ENCODE data around the gene ADGRG2.

ADGRG2 gene

DNA sequence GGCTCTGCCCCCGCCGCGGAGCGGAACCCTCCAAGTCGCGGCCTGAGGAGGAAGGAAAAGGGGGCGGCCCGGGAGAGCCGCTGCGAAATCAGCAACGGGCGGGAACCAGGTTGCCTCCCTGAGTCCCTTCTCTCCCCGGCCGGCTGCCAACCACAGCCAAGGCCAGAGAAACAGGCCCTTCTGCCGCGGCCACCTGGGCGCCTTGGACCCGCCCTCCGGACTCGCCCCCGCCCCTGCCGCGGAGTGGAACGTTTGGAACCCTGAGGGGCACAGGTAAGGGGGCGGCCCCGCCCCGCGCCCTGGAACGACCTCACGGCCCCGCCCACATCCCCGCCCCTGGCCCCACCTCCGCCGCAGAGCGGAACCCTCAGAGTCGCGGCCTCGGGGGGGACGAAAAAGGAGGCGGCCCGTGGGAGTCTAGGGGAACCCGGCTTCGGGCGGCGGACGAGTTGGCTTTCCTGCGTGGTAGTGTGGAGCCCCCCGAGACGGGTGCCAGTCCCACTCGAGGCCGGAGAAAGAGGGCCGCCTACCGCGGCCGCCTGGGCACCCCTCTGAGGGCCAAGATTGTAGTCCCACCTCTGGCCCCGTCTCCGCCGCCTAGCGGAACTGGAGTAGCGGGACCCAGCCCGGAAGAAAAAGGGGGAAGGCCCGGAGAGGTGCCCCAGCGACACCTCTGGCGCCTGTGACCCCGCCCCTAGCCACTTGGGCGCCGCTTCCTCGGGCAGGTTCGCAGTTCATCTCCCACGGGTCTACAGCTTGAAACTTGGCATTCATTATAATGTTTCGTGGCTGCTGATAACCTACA lies 137.7 kb downstream of the ADGRG2 start (continued):
- TF ChIP-seq, protein P1, sequence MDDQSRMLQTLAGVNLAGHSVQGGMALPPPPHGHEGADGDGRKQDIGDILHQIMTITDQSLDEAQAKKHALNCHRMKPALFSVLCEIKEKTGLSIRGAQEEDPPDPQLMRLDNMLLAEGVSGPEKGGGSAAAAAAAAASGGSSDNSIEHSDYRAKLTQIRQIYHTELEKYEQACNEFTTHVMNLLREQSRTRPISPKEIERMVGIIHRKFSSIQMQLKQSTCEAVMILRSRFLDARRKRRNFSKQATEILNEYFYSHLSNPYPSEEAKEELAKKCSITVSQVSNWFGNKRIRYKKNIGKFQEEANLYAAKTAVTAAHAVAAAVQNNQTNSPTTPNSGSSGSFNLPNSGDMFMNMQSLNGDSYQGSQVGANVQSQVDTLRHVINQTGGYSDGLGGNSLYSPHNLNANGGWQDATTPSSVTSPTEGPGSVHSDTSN (CRISPR knock-in tag; IDR thresholded peaks at IDR 0.05), result no peak
- TF ChIP-seq MYNN (tag by site-specific recombination; IDR thresholded peaks at IDR 0.05; ENCODE audit: borderline replicate concordance), result peak; percentile 44; the same call in 1 of the 2 replicates
- no peak for TF ChIP-seq RBAK (tag by site-specific recombination; IDR thresholded peaks at IDR 0.05)
- TF ChIP-seq ZNF514 (tag by site-specific recombination; IDR thresholded peaks at IDR 0.05), result no peak
- TF ChIP-seq ZNF354C (tag by site-specific recombination; IDR thresholded peaks at IDR 0.05; ENCODE audit: borderline replicate concordance, low read depth), result no peak
- 0 out of 2 replicates have a peak, but pooled peaks have one; percentile 26 for TF ChIP-seq ZNF660 (tag by site-specific recombination; IDR thresholded peaks at IDR 0.05)
- peak; percentile 59 for TF ChIP-seq SP2 (tag by site-specific recombination; IDR thresholded peaks at IDR 0.05)
- TF ChIP-seq ZXDB (tag by site-specific recombination; IDR thresholded peaks at IDR 0.05), result peak; percentile 93
- no peak for TF ChIP-seq ZNF654 (tag by site-specific recombination; IDR thresholded peaks at IDR 0.05; ENCODE audit: low read depth)
- no peak for TF ChIP-seq ZNF521 (tag by site-specific recombination; IDR thresholded peaks at IDR 0.05)
- no peak for TF ChIP-seq ZNF610 (tag by site-specific recombination; IDR thresholded peaks at IDR 0.05; ENCODE audit: borderline replicate concordance)
- TF ChIP-seq ZNF529 (tag by site-specific recombination; IDR thresholded peaks at IDR 0.05; ENCODE audit: insufficient replicate concordance), result no peak
- no peak for TF ChIP-seq ZNF658 (tag by site-specific recombination; IDR thresholded peaks at IDR 0.05)
- no peak for TF ChIP-seq ZNF175 (tag by site-specific recombination; IDR thresholded peaks at IDR 0.05)
- no peak for TF ChIP-seq ZNF302 (tag by site-specific recombination; IDR thresholded peaks at IDR 0.05; ENCODE audit: low read depth)
- no peak for TF ChIP-seq ZNF544 (tag by site-specific recombination; IDR thresholded peaks at IDR 0.05)
- TF ChIP-seq, protein P2, sequence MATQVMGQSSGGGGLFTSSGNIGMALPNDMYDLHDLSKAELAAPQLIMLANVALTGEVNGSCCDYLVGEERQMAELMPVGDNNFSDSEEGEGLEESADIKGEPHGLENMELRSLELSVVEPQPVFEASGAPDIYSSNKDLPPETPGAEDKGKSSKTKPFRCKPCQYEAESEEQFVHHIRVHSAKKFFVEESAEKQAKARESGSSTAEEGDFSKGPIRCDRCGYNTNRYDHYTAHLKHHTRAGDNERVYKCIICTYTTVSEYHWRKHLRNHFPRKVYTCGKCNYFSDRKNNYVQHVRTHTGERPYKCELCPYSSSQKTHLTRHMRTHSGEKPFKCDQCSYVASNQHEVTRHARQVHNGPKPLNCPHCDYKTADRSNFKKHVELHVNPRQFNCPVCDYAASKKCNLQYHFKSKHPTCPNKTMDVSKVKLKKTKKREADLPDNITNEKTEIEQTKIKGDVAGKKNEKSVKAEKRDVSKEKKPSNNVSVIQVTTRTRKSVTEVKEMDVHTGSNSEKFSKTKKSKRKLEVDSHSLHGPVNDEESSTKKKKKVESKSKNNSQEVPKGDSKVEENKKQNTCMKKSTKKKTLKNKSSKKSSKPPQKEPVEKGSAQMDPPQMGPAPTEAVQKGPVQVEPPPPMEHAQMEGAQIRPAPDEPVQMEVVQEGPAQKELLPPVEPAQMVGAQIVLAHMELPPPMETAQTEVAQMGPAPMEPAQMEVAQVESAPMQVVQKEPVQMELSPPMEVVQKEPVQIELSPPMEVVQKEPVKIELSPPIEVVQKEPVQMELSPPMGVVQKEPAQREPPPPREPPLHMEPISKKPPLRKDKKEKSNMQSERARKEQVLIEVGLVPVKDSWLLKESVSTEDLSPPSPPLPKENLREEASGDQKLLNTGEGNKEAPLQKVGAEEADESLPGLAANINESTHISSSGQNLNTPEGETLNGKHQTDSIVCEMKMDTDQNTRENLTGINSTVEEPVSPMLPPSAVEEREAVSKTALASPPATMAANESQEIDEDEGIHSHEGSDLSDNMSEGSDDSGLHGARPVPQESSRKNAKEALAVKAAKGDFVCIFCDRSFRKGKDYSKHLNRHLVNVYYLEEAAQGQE (tag by site-specific recombination; IDR thresholded peaks at IDR 0.05), result 0 out of 2 replicates have a peak, but pooled peaks have one; percentile 26
- TF ChIP-seq, protein P3, sequence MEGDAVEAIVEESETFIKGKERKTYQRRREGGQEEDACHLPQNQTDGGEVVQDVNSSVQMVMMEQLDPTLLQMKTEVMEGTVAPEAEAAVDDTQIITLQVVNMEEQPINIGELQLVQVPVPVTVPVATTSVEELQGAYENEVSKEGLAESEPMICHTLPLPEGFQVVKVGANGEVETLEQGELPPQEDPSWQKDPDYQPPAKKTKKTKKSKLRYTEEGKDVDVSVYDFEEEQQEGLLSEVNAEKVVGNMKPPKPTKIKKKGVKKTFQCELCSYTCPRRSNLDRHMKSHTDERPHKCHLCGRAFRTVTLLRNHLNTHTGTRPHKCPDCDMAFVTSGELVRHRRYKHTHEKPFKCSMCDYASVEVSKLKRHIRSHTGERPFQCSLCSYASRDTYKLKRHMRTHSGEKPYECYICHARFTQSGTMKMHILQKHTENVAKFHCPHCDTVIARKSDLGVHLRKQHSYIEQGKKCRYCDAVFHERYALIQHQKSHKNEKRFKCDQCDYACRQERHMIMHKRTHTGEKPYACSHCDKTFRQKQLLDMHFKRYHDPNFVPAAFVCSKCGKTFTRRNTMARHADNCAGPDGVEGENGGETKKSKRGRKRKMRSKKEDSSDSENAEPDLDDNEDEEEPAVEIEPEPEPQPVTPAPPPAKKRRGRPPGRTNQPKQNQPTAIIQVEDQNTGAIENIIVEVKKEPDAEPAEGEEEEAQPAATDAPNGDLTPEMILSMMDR (tag by site-specific recombination; IDR thresholded peaks at IDR 0.05), result peak; percentile 81
- peak; percentile 58; the same call in 1 of the 2 replicates for TF ChIP-seq ZSCAN30 (tag by site-specific recombination; IDR thresholded peaks at IDR 0.05)
- no peak for TF ChIP-seq ZNF19 (tag by site-specific recombination; IDR thresholded peaks at IDR 0.05; ENCODE audit: low read depth)
- TF ChIP-seq ZNF112 (tag by site-specific recombination; IDR thresholded peaks at IDR 0.05), result no peak
- peak; percentile 10; the same call in 1 of the 2 replicates for TF ChIP-seq ZBTB48 (tag by site-specific recombination; IDR thresholded peaks at IDR 0.05)
- no peak for TF ChIP-seq ZNF121 (tag by site-specific recombination; IDR thresholded peaks at IDR 0.05)
- TF ChIP-seq ZNF629 (tag by site-specific recombination; IDR thresholded peaks at IDR 0.05), result peak; percentile 67; the same call in 1 of the 2 replicates
- TF ChIP-seq, protein P4, sequence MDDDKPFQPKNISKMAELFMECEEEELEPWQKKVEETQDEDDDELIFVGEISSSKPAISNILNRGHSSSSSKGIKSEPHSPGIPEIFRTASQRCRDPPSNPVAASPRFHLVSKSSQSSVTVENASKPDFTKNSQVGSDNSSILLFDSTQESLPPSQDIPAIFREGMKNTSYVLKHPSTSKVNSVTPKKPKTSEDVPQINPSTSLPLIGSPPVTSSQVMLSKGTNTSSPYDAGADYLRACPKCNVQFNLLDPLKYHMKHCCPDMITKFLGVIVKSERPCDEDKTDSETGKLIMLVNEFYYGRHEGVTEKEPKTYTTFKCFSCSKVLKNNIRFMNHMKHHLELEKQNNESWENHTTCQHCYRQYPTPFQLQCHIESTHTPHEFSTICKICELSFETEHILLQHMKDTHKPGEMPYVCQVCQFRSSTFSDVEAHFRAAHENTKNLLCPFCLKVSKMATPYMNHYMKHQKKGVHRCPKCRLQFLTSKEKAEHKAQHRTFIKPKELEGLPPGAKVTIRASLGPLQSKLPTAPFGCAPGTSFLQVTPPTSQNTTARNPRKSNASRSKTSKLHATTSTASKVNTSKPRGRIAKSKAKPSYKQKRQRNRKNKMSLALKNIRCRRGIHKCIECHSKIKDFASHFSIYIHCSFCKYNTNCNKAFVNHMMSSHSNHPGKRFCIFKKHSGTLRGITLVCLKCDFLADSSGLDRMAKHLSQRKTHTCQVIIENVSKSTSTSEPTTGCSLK (tag by site-specific recombination; IDR thresholded peaks at IDR 0.05), result no peak
- TF ChIP-seq ZNF707 (tag by site-specific recombination; IDR thresholded peaks at IDR 0.05), result no peak
- TF ChIP-seq ZFHX2 (tag by site-specific recombination; conservative IDR thresholded peaks at IDR 0.05), result peak; percentile 69
- peak; percentile 94 for TF ChIP-seq KLF16 (tag by site-specific recombination; IDR thresholded peaks at IDR 0.05)
- TF ChIP-seq, protein P5, sequence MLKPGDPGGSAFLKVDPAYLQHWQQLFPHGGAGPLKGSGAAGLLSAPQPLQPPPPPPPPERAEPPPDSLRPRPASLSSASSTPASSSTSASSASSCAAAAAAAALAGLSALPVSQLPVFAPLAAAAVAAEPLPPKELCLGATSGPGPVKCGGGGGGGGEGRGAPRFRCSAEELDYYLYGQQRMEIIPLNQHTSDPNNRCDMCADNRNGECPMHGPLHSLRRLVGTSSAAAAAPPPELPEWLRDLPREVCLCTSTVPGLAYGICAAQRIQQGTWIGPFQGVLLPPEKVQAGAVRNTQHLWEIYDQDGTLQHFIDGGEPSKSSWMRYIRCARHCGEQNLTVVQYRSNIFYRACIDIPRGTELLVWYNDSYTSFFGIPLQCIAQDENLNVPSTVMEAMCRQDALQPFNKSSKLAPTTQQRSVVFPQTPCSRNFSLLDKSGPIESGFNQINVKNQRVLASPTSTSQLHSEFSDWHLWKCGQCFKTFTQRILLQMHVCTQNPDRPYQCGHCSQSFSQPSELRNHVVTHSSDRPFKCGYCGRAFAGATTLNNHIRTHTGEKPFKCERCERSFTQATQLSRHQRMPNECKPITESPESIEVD (tag by site-specific recombination; IDR thresholded peaks at IDR 0.05), result no peak
- no peak for TF ChIP-seq ZNF155 (tag by site-specific recombination; IDR thresholded peaks at IDR 0.05)

All from HEK293 (cell line).